BE2C (cell line): Measurements from ENCODE around the gene SPATA24.
"Not testable (repeated sequence)": the region's sequence is repeated elsewhere in the genome, so short reads cannot be mapped to it uniquely, and the experiment has no call there.

Experiments used
- DNase-seq: peaks from one replicate; pipeline ENCODE4 v3.0.0-alpha.2; 2020
- H3K27me3 ChIP-seq: fragments of 250-450 bp; sonication (Bioruptor Pico); 2 replicates; pipeline ENCODE4 v1.5.1; 2020; ENCODE audit warnings: mild to moderate bottlenecking
- H3K36me3 ChIP-seq: fragments of 250-450 bp; sonication (Bioruptor Pico); 2 replicates; pipeline ENCODE4 v1.5.1; 2020; ENCODE audit warnings: mild to moderate bottlenecking
- H3K4me1 ChIP-seq: fragments of 250-450 bp; sonication (Bioruptor Pico); 2 replicates; pipeline ENCODE4 v1.5.1; 2020
- H3K4me3 ChIP-seq: 2 replicates; pipeline ENCODE4 v1.5.1; 2011; ENCODE audit warnings: low read depth, low read length
- H3K9me3 ChIP-seq: fragments of 250-450 bp; sonication (Bioruptor Pico); 2 replicates; pipeline ENCODE4 v1.5.1; 2020
- TF ChIP-seq, protein P1 (sequence below): IDR thresholded peaks from 2 replicates; pipeline ENCODE4 v1.5.1; 2012; ENCODE audit warnings: mild to moderate bottlenecking, low read depth, low read length

The SPATA24 gene

GRCh38 chr5:139413153-139413552 is 9.3 kb upstream of the SPATA24 start:
- no peak for DNase-seq
- no peaks in the 10 kb centered on the region for H3K27me3 ChIP-seq
- TF ChIP-seq, protein P1, sequence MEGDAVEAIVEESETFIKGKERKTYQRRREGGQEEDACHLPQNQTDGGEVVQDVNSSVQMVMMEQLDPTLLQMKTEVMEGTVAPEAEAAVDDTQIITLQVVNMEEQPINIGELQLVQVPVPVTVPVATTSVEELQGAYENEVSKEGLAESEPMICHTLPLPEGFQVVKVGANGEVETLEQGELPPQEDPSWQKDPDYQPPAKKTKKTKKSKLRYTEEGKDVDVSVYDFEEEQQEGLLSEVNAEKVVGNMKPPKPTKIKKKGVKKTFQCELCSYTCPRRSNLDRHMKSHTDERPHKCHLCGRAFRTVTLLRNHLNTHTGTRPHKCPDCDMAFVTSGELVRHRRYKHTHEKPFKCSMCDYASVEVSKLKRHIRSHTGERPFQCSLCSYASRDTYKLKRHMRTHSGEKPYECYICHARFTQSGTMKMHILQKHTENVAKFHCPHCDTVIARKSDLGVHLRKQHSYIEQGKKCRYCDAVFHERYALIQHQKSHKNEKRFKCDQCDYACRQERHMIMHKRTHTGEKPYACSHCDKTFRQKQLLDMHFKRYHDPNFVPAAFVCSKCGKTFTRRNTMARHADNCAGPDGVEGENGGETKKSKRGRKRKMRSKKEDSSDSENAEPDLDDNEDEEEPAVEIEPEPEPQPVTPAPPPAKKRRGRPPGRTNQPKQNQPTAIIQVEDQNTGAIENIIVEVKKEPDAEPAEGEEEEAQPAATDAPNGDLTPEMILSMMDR: no peak
- H3K4me1 ChIP-seq: no peaks in the 10 kb centered on the region
- H3K36me3 ChIP-seq: peaks cover 5% of the 10 kb centered on the region
- no peak overlapping the region for H3K4me3 ChIP-seq
- H3K9me3 ChIP-seq: no peaks in the 10 kb centered on the region

DNA sequence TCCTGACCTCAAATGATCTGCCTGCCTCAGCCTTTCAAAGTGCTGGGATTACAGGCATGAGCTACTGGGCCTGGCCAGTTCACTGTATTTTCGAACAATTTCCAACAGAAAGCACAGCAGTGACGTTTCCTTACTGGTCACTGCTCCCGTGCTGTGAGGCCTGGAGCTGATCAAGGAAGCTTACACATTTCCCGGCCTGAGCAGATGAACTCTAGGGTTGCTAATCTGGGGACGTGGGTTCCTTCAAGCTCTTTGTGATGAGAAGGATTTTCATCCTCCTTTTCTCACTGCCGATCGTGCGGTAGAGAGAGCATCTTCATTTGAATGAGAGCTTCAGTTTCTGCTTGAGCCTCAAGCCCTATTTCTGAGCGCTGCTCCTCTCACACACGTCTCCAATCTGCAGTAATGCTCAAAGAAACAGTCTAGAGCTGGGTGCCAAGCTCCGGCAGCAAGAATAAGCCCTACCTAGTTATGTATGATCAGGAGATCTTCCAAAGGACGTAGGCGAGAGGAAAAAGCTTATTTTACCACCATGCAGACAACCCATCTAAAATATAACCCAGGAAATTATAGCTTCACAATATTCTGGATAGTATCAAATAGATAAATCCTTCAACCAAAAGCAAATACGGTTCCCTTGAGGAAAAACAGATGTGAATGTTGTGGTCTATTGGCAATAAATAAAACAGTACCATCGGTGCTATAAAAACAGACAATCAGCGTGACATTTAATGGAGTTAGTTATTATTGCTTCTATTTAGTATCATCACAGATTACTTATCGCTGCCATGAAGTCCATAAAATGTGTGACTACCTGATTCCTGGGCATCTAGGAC is 7.3 kb upstream of the SPATA24 start:
- TF ChIP-seq, protein P1: no peak
- DNase-seq: no peak
- H3K27me3 ChIP-seq: no peaks in the 10 kb centered on the region
- no peak overlapping the region for H3K4me3 ChIP-seq
- H3K36me3 ChIP-seq: no peaks in the 10 kb centered on the region; the same call in none of the 2 replicates
- no peaks in the 10 kb centered on the region for H3K9me3 ChIP-seq
- no peaks in the 10 kb centered on the region for H3K4me1 ChIP-seq

DNA sequence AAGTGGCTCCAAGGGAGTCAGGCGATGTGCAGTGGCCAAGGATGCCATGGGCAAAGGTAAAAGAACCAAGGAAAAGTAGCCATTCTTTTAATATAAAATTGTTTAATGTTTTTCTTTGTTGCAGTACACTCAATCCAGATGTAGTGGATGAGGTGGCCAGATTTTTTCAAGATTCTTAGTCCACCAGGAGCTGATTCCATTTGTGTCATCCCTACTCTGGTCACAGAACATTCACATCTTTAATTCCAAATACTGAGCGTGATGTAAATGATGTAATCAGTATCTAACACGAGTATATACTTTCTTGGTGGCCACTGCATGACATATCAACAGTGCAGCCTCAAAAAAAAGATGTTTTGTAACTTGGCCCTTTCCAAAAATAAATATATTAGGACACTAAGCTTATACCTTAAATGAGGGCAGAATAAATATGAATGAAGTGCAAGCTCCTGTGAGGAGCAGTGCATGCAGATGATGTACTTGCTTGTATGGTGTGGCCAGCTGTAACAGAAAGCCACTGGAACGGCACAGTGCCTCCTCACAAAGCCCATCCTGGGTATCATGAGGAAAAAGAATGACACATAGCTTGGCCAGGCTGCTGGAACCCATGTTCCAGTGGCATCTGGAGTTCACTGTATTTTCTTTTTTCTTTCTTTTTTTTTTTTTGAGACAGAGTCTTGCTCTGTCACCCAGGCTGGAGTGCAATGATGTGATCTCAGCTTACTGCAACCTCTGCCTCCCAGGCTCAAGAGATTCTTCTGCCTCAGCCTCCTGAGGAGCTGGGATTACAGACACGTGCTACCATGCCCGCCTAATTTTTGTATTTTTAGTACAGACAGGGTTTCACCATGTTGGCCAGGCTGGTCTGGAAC is 6.5 kb upstream of the SPATA24 start:
- no peaks in the 10 kb centered on the region for H3K9me3 ChIP-seq
- DNase-seq: no peak
- TF ChIP-seq, protein P1: no peak
- H3K27me3 ChIP-seq: no peaks in the 10 kb centered on the region
- no peaks in the 10 kb centered on the region; the same call in 1 of the 2 replicates for H3K36me3 ChIP-seq
- no peaks in the 10 kb centered on the region for H3K4me1 ChIP-seq
- no peak overlapping the region for H3K4me3 ChIP-seq

GRCh38 chr5:139409116-139409515 is 5.2 kb upstream of the SPATA24 start:
- H3K4me1 ChIP-seq, DNase-seq, H3K9me3 ChIP-seq, H3K4me3 ChIP-seq, H3K36me3 ChIP-seq, H3K27me3 ChIP-seq: not testable (repeated sequence)

- Histone ChIP-seq H3K4me3 (no peak overlapping the region), H3K4me1 (peaks cover 4% of the 10 kb centered on the region), H3K27me3 (no peaks in the 10 kb centered on the region), H3K36me3 (no peaks in the 10 kb centered on the region), H3K9me3 (no peaks in the 10 kb centered on the region)
- DNase-seq: no peak
- TF ChIP-seq, protein P1: no peak
Observed at GRCh38 chr5:139408191-139408590, 4.3 kb upstream of the SPATA24 start.

DNA sequence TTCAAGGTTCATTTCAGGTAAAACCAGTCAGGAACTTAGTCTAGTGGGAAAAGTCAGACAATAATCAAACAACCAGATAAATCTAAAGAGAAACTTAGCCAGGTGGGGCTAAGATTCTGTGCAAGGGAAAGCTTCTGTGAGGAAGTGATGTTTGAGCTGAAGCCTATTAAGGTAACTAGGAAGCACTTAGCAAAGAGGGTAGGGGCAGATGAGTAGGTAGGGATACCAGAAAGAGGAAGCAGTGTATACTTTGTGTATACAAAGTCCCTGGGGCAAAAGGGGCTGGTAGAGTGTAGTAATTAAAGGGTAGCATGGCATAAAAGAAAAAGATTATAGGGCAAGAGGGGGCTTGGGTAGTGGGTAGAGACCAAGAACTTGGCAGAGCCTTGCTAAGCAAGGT is 3.6 kb upstream of the SPATA24 start:
- Histone ChIP-seq H3K9me3 (no peaks in the 10 kb centered on the region), H3K27me3 (no peaks in the 10 kb centered on the region), H3K4me1 (peaks cover 4% of the 10 kb centered on the region), H3K36me3 (no peaks in the 10 kb centered on the region), H3K4me3 (no peak overlapping the region)
- no peak for DNase-seq
- TF ChIP-seq, protein P1: no peak
